Liver (tissue), 3 donors: Measurements from ENCODE around the gene NTN5.

Source experiments
- GABPA ChIP-seq, 2 donors: IDR thresholded peaks in 1 of 2; conservative IDR thresholded peaks in 1 of 2; 2 replicates each; pipeline ENCODE4 v1.6.1; 2016; ENCODE audit warnings: antibody characterized with exemption in 2 of 2, mild to moderate bottlenecking in 1 of 2, moderate library complexity in 1 of 2
- HNF4G ChIP-seq: IDR thresholded peaks from 2 replicates; pipeline ENCODE4 v1.6.1; 2016; ENCODE audit warnings: antibody characterized with exemption
- JUND ChIP-seq, 2 donors: IDR thresholded peaks; 2 replicates each; pipeline ENCODE4 v1.6.1; 2016; ENCODE audit warnings: antibody characterized with exemption in 2 of 2
- RAD21 ChIP-seq, 2 donors: IDR thresholded peaks; 2 replicates each; pipeline ENCODE4 v1.6.1; 2016; ENCODE audit warnings: antibody characterized with exemption in 2 of 2, mild to moderate bottlenecking in 2 of 2
- RXRA ChIP-seq, 2 donors: IDR thresholded peaks; 2 replicates each; pipeline ENCODE4 v1.6.1; 2017 to 2018; ENCODE audit warnings: antibody characterized with exemption in 2 of 2, mild to moderate bottlenecking in 1 of 2
- TAF1 ChIP-seq: conservative IDR thresholded peaks from 2 replicates; pipeline ENCODE4 v1.6.1; 2016; ENCODE audit warnings: antibody characterized with exemption, mild to moderate bottlenecking
- YY1 ChIP-seq: IDR thresholded peaks from 2 replicates; pipeline ENCODE4 v1.6.1; 2016; ENCODE audit warnings: antibody characterized with exemption, mild to moderate bottlenecking
- TF ChIP-seq, protein P1 (sequence below): fragments of 150-350 bp; IDR thresholded peaks from 2 replicates; pipeline ENCODE4 v1.5.1; 2017; ENCODE audit warnings: improper control_type of control experiment, low read depth, low read length; ENCODE audit not compliant: missing input control
- TF ChIP-seq, protein P2 (sequence below): IDR thresholded peaks from 2 replicates; pipeline ENCODE4 v1.6.1; 2016; ENCODE audit warnings: antibody characterized with exemption
- TF ChIP-seq, protein P3 (sequence below): IDR thresholded peaks from 2 replicates; pipeline ENCODE4 v1.6.1; 2016; ENCODE audit warnings: antibody characterized with exemption, mild to moderate bottlenecking
- TF ChIP-seq, protein P4 (sequence below): IDR thresholded peaks from 2 replicates; pipeline ENCODE4 v1.6.1; 2016; ENCODE audit warnings: antibody characterized with exemption
- TF ChIP-seq, protein P5 (sequence below): IDR thresholded peaks from 2 replicates; pipeline ENCODE4 v1.6.1; 2016; ENCODE audit warnings: antibody characterized with exemption
- donor health status: healthy.
- donor health status: healthy.

DNA sequence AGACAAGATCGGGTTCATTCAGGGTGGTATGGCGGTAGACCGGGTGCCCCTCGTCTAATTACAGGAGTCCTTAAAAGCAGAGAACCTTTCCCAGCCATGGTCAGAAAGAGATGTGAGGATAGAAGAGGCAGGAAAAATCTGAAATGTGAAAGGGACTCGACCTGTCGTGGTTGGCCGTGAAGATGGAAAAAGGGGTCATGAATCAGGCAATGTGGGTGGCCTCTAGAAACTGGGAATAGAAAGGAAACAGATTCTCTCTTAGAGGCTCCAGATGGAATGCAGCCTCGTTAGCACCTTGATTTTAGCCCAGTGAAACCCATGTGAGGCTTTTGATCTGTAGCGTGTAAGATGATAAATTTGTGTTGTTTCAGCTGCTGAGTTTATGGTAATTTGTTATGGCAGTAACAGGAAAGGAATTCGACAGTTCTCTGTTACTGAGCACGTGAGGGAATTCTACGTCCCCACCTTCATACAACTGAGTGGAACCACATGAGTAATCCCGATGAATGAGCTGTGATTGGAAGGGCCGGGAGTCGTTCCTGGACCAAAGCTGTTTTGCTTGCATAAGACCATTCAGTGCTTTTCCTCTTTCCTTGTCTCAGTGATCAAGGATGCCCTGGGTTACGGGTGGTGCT, 15.9 kb downstream of the NTN5 start:
- TF ChIP-seq, protein P1, sequence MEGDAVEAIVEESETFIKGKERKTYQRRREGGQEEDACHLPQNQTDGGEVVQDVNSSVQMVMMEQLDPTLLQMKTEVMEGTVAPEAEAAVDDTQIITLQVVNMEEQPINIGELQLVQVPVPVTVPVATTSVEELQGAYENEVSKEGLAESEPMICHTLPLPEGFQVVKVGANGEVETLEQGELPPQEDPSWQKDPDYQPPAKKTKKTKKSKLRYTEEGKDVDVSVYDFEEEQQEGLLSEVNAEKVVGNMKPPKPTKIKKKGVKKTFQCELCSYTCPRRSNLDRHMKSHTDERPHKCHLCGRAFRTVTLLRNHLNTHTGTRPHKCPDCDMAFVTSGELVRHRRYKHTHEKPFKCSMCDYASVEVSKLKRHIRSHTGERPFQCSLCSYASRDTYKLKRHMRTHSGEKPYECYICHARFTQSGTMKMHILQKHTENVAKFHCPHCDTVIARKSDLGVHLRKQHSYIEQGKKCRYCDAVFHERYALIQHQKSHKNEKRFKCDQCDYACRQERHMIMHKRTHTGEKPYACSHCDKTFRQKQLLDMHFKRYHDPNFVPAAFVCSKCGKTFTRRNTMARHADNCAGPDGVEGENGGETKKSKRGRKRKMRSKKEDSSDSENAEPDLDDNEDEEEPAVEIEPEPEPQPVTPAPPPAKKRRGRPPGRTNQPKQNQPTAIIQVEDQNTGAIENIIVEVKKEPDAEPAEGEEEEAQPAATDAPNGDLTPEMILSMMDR: no peak
- TF ChIP-seq, protein P2, sequence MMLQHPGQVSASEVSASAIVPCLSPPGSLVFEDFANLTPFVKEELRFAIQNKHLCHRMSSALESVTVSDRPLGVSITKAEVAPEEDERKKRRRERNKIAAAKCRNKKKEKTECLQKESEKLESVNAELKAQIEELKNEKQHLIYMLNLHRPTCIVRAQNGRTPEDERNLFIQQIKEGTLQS: no peak
- TF ChIP-seq HNF4G (no peak), JUND (IDR thresholded peaks at IDR 0.05) (no peak), TAF1 (no peak), RAD21 (IDR thresholded peaks at IDR 0.05) (no peak), RXRA (IDR thresholded peaks at IDR 0.05) (no peak), GABPA (IDR thresholded peaks at IDR 0.05 in 1 of 2, conservative IDR thresholded peaks at IDR 0.05 in 1 of 2) (no peak), YY1 (no peak)
- TF ChIP-seq, protein P3, sequence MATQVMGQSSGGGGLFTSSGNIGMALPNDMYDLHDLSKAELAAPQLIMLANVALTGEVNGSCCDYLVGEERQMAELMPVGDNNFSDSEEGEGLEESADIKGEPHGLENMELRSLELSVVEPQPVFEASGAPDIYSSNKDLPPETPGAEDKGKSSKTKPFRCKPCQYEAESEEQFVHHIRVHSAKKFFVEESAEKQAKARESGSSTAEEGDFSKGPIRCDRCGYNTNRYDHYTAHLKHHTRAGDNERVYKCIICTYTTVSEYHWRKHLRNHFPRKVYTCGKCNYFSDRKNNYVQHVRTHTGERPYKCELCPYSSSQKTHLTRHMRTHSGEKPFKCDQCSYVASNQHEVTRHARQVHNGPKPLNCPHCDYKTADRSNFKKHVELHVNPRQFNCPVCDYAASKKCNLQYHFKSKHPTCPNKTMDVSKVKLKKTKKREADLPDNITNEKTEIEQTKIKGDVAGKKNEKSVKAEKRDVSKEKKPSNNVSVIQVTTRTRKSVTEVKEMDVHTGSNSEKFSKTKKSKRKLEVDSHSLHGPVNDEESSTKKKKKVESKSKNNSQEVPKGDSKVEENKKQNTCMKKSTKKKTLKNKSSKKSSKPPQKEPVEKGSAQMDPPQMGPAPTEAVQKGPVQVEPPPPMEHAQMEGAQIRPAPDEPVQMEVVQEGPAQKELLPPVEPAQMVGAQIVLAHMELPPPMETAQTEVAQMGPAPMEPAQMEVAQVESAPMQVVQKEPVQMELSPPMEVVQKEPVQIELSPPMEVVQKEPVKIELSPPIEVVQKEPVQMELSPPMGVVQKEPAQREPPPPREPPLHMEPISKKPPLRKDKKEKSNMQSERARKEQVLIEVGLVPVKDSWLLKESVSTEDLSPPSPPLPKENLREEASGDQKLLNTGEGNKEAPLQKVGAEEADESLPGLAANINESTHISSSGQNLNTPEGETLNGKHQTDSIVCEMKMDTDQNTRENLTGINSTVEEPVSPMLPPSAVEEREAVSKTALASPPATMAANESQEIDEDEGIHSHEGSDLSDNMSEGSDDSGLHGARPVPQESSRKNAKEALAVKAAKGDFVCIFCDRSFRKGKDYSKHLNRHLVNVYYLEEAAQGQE: no peak
- TF ChIP-seq, protein P4, sequence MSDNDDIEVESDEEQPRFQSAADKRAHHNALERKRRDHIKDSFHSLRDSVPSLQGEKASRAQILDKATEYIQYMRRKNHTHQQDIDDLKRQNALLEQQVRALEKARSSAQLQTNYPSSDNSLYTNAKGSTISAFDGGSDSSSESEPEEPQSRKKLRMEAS: no peak
- TF ChIP-seq, protein P5, sequence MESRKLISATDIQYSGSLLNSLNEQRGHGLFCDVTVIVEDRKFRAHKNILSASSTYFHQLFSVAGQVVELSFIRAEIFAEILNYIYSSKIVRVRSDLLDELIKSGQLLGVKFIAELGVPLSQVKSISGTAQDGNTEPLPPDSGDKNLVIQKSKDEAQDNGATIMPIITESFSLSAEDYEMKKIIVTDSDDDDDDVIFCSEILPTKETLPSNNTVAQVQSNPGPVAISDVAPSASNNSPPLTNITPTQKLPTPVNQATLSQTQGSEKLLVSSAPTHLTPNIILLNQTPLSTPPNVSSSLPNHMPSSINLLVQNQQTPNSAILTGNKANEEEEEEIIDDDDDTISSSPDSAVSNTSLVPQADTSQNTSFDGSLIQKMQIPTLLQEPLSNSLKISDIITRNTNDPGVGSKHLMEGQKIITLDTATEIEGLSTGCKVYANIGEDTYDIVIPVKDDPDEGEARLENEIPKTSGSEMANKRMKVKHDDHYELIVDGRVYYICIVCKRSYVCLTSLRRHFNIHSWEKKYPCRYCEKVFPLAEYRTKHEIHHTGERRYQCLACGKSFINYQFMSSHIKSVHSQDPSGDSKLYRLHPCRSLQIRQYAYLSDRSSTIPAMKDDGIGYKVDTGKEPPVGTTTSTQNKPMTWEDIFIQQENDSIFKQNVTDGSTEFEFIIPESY: no peak
